H1 (cell line): ENCODE results near the gene DOCK1. TPM values are rescaled to one million over a fixed set of nuclear protein-coding genes. Genes with fewer than 3 reads are reported as not detected.

Experiments
- CTCF ChIA-PET: fragments of 300-600 bp; sonication (Branson Sonifier 250); formaldehyde crosslinking; loops from one replicate; lab custom pipeline; 2021; ENCODE audit not compliant: partially characterized antibody; lab: Charles Lee
- POLR2A ChIA-PET: fragments of 300-600 bp; sonication (Branson Sonifier 250); formaldehyde crosslinking; loops from one replicate; lab custom pipeline; 2021; ENCODE audit warnings: inconsistent platforms; ENCODE audit not compliant: partially characterized antibody; lab: Charles Lee
- DNase-seq, 2 experiments: peaks; one replicate each; pipeline versions ENCODE4 v3.0.0 to v3.0.0-alpha.2; 2010 to 2022; ENCODE audit warnings: low spot score in 2 of 2, low read depth in 1 of 2, mixed read lengths in 1 of 2
- FAIRE-seq: peaks from 2 replicates; lab custom pipeline; 2011; peaks lifted over from hg19 to GRCh38; lab: Jason Lieb, UNC
- H2AFZ ChIP-seq: 2 replicates; pipeline ENCODE4 v1.8.1; 2012; ENCODE audit warnings: low read length, inconsistent platforms
- H2AK5ac ChIP-seq: 2 replicates; pipeline ENCODE4 v1.6.1; 2013; ENCODE audit warnings: low read depth, low read length
- H2BK120ac ChIP-seq: replicated peaks from 2 replicates; pipeline ENCODE3; 2013; ENCODE audit warnings: low read depth, low read length, inconsistent platforms
- H2BK12ac ChIP-seq: 2 replicates; pipeline ENCODE4 v1.6.1; 2013; ENCODE audit warnings: low read depth, low read length
- H2BK15ac ChIP-seq: 2 replicates; pipeline ENCODE4 v1.6.1; 2013; ENCODE audit warnings: low read length
- H2BK20ac ChIP-seq: 2 replicates; pipeline ENCODE4 v1.6.1; 2013; ENCODE audit warnings: low read length
- H2BK5ac ChIP-seq: 2 replicates; pipeline ENCODE4 v1.6.1; 2013; ENCODE audit warnings: low read depth, low read length
- H3K14ac ChIP-seq: 2 replicates; pipeline ENCODE4 v1.6.1; 2013; ENCODE audit warnings: inconsistent platforms; ENCODE audit not compliant: insufficient read length
- H3K18ac ChIP-seq: 2 replicates; pipeline ENCODE4 v1.6.1; 2013; ENCODE audit warnings: low read length; ENCODE audit errors: extremely low read depth
- H3K23ac ChIP-seq: 2 replicates; pipeline ENCODE4 v1.6.1; 2013; ENCODE audit warnings: inconsistent platforms; ENCODE audit not compliant: insufficient read length
- H3K23me2 ChIP-seq: 2 replicates; pipeline ENCODE4 v1.6.1; 2013; ENCODE audit warnings: low read depth, low read length
- H3K27ac ChIP-seq: 2 replicates; pipeline ENCODE4 v1.6.1; 2011; ENCODE audit warnings: low read depth, low read length, inconsistent platforms
- H3K27me3 ChIP-seq, 4 experiments: replicated peaks in 1 of 4; 1 replicate in 1 of 4; 2 replicates in 3 of 4; pipeline versions ENCODE4 v1.6.1 to v1.8.1; 2011 to 2013; ENCODE audit warnings: low read length in 3 of 4, mild to moderate bottlenecking in 3 of 4, inconsistent platforms in 2 of 4, mixed read lengths in 2 of 4, moderate library complexity in 1 of 4; ENCODE audit not compliant: control insufficient read depth in 3 of 4, insufficient read depth in 3 of 4; ENCODE audit errors: extremely low read depth in 1 of 4
- H3K36me3 ChIP-seq, 4 experiments: 2 replicates each; pipeline versions ENCODE4 v1.6.1 to v1.8.1; 2011 to 2013; ENCODE audit warnings: mild to moderate bottlenecking in 4 of 4, low read length in 3 of 4, moderate library complexity in 2 of 4, control low read depth in 1 of 4, inconsistent platforms in 1 of 4; ENCODE audit not compliant: insufficient read depth in 4 of 4, control insufficient read depth in 2 of 4
- H3K4ac ChIP-seq: replicated peaks from 2 replicates; pipeline ENCODE3; 2013; ENCODE audit warnings: low read length, low read depth, mixed read lengths, inconsistent platforms; ENCODE audit not compliant: insufficient read length
- H3K4me1 ChIP-seq, 4 experiments: replicated peaks in 1 of 4; 1 replicate in 1 of 4; 2 replicates in 3 of 4; pipeline versions ENCODE4 v1.6.1 to v1.8.1; 2011 to 2013; ENCODE audit warnings: low read length in 3 of 4, inconsistent platforms in 2 of 4, mixed read lengths in 1 of 4; ENCODE audit not compliant: insufficient read depth in 4 of 4, control insufficient read depth in 3 of 4
- H3K4me2 ChIP-seq, 2 experiments: 2 replicates each; pipeline versions ENCODE4 v1.6.1 to v1.8.1; 2011 to 2013; ENCODE audit warnings: low read depth in 2 of 2, low read length in 2 of 2, control low read depth in 1 of 2, inconsistent platforms in 1 of 2, mild to moderate bottlenecking in 1 of 2; ENCODE audit not compliant: insufficient read depth in 1 of 2
- H3K4me3 ChIP-seq, 4 experiments: fragments of 200-600, 300-600 bp in 1 of 4; sonication (generic), shearing (Covaris generic), sonication (Bioruptor Twin) in 1 of 4; 2 replicates each; pipeline versions ENCODE4 v1.5.1 to v1.8.1; 2011 to 2016; ENCODE audit warnings: low read length in 4 of 4, low read depth in 3 of 4, control low read depth in 2 of 4, inconsistent platforms in 2 of 4, mild to moderate bottlenecking in 2 of 4, mixed read lengths in 1 of 4, moderate library complexity in 1 of 4; ENCODE audit not compliant: insufficient read depth in 2 of 4; ENCODE audit errors: extremely low read depth in 1 of 4
- H3K56ac ChIP-seq: replicated peaks from 2 replicates; pipeline ENCODE3; 2013; ENCODE audit warnings: low read depth, mild to moderate bottlenecking, mixed read lengths, low read length, inconsistent platforms; ENCODE audit not compliant: insufficient read length
- H3K79me1 ChIP-seq: 2 replicates; pipeline ENCODE4 v1.6.1; 2013; ENCODE audit warnings: low read depth, low read length, control low read depth
- H3K79me2 ChIP-seq, 2 experiments: 2 replicates each; pipeline versions ENCODE4 v1.6.1 to v1.8.1; 2012 to 2013; ENCODE audit warnings: low read length in 2 of 2, mild to moderate bottlenecking in 2 of 2, inconsistent platforms in 1 of 2; ENCODE audit not compliant: insufficient read depth in 2 of 2, control insufficient read depth in 1 of 2
- H3K9ac ChIP-seq, 4 experiments: replicated peaks in 1 of 4; 1 replicate in 1 of 4; 2 replicates in 3 of 4; pipeline versions ENCODE4 v1.6.1 to v1.8.1; 2011 to 2013; ENCODE audit warnings: low read depth in 3 of 4, low read length in 3 of 4, control low read depth in 2 of 4, mild to moderate bottlenecking in 2 of 4, moderate library complexity in 2 of 4, inconsistent platforms in 1 of 4; ENCODE audit errors: extremely low read depth in 1 of 4
- H3K9me3 ChIP-seq, 2 experiments: 2 replicates each; pipeline versions ENCODE4 v1.6.1 to v1.8.1; 2012 to 2013; ENCODE audit warnings: mild to moderate bottlenecking in 2 of 2, moderate library complexity in 2 of 2, control low read depth in 1 of 2, inconsistent platforms in 1 of 2, low read depth in 1 of 2, low read length in 1 of 2, mixed read lengths in 1 of 2; ENCODE audit not compliant: insufficient read depth in 2 of 2
- H4K20me1 ChIP-seq, 2 experiments: replicated peaks in 1 of 2; 2 replicates each; pipeline versions ENCODE3 to v1.8.1; 2011 to 2013; ENCODE audit warnings: inconsistent platforms in 2 of 2, low read length in 2 of 2, mild to moderate bottlenecking in 1 of 2; ENCODE audit not compliant: insufficient read depth in 2 of 2, control insufficient read depth in 1 of 2
- H4K5ac ChIP-seq: 2 replicates; pipeline ENCODE4 v1.6.1; 2013; ENCODE audit warnings: low read length, low read depth, mixed read lengths, inconsistent platforms; ENCODE audit not compliant: insufficient read length
- H4K8ac ChIP-seq: 2 replicates; pipeline ENCODE4 v1.8.0; 2013; ENCODE audit warnings: mild to moderate bottlenecking, moderate library complexity, low read length, inconsistent platforms; ENCODE audit not compliant: insufficient read depth; ENCODE audit errors: extremely low read depth
- H4K91ac ChIP-seq: replicated peaks from 2 replicates; pipeline ENCODE3; 2013; ENCODE audit warnings: low read length, mixed read lengths, inconsistent platforms; ENCODE audit not compliant: insufficient read length
- CTBP2 ChIP-seq: IDR thresholded peaks from 2 replicates; pipeline ENCODE4 v1.7.0; 2011; ENCODE audit warnings: borderline replicate concordance, mild to moderate bottlenecking, moderate library complexity, mixed read lengths, low read length; ENCODE audit not compliant: insufficient read depth, insufficient read length
- GTF2F1 ChIP-seq: IDR thresholded peaks from 2 replicates; pipeline ENCODE4 v1.6.1; 2012; ENCODE audit warnings: low read depth, low read length, improper control_type of control experiment, borderline replicate concordance
- KDM4A ChIP-seq: IDR thresholded peaks from one replicate; pipeline ENCODE4 v1.7.1; 2012; ENCODE audit warnings: low read depth, mild to moderate bottlenecking, moderate library complexity, low read length, inconsistent platforms; ENCODE audit not compliant: severe bottlenecking
- MAFK ChIP-seq: IDR thresholded peaks from 2 replicates; pipeline ENCODE4 v1.6.1; 2012; ENCODE audit warnings: low read depth, mild to moderate bottlenecking, improper control_type of control experiment, low read length
- POLR2AphosphoS5 ChIP-seq: IDR thresholded peaks from 2 replicates; pipeline ENCODE4 v1.6.1; 2011; ENCODE audit warnings: low read depth, low read length
- POU5F1 ChIP-seq: IDR thresholded peaks from 2 replicates; pipeline ENCODE4 v1.6.1; 2011; ENCODE audit warnings: low read depth, mild to moderate bottlenecking, low read length, moderate library complexity
- RBBP5 ChIP-seq: IDR thresholded peaks from 2 replicates; pipeline ENCODE4 v1.7.1; 2012; ENCODE audit warnings: low read depth, mild to moderate bottlenecking, inconsistent platforms, low read length, moderate library complexity, borderline replicate concordance
- SIN3A ChIP-seq, 2 experiments: IDR thresholded peaks in 1 of 2; conservative IDR thresholded peaks in 1 of 2; 2 replicates each; pipeline ENCODE4 v1.6.1; 2011 to 2012; ENCODE audit warnings: low read length in 2 of 2, improper control_type of control experiment in 1 of 2, low read depth in 1 of 2, mild to moderate bottlenecking in 1 of 2
- SP1 ChIP-seq: IDR thresholded peaks from 2 replicates; pipeline ENCODE4 v1.6.1; 2011; ENCODE audit warnings: low read depth, low read length
- SP2 ChIP-seq: IDR thresholded peaks from 2 replicates; pipeline ENCODE4 v1.6.1; 2012; ENCODE audit warnings: mild to moderate bottlenecking, low read length, inconsistent platforms
- WGBS, 2 experiments: shearing (Covaris generic) in 1 of 2; methylation state at CpG; one replicate each; pipeline versions ENCODE4 v1.1.6 to v1.1.7; 2013 to 2015; ENCODE audit warnings: low lambda C conversion rate in 2 of 2, mixed read lengths in 2 of 2, inconsistent platforms in 1 of 2, low coverage in 1 of 2, missing lambda C conversion rate in 1 of 2; ENCODE audit not compliant: insufficient replicate concordance in 2 of 2, insufficient coverage in 1 of 2, insufficient read length in 1 of 2; ENCODE audit errors: extremely low coverage in 1 of 2, missing lambda C conversion rate in 1 of 2; 5-methylcytosine and 5-hydroxymethylcytosine counted together
- polyA plus RNA-seq, 7 experiments: library from polyadenylated mRNA; depleted of rRNA in 3 of 7; stranded (reverse) in 5 of 7; unstranded in 2 of 7; fragments of >200 nt in 5 of 7; fragments of 200-250 nt in 2 of 7; gene quantifications; 1 replicate in 5 of 7; 2 replicates in 1 of 7; 4 replicates in 1 of 7; pipeline versions ENCODE4 v1.2.1 to v1.2.3, GENCODE V29; 2011 to 2013; ENCODE audit warnings: missing spikeins in 2 of 7, mixed read lengths in 2 of 7
- total RNA-seq: library from RNA; stranded (reverse); fragmentation: NEBNext Ultra II Directional; extraction: Animal tissue kit (Norgen Biotek cat#: 25700); gene quantifications from 2 replicates; pipeline ENCODE4 v1.2.1, GENCODE V29; 2021
- TF ChIP-seq, protein P1 (sequence below): IDR thresholded peaks from 2 replicates; pipeline ENCODE4 v1.6.1; 2012; ENCODE audit warnings: inconsistent platforms
- TF ChIP-seq, protein P2 (sequence below): IDR thresholded peaks from 2 replicates; pipeline ENCODE4 v1.6.1; 2012; ENCODE audit warnings: low read length, inconsistent platforms

The DOCK1 gene
- total and polyA plus RNA-seq, 2 of the 8 experiments (the other 6 are each of a cell fraction or from before 2014, with no cell fraction given) = 11.6 to 53.0 TPM

DNA sequence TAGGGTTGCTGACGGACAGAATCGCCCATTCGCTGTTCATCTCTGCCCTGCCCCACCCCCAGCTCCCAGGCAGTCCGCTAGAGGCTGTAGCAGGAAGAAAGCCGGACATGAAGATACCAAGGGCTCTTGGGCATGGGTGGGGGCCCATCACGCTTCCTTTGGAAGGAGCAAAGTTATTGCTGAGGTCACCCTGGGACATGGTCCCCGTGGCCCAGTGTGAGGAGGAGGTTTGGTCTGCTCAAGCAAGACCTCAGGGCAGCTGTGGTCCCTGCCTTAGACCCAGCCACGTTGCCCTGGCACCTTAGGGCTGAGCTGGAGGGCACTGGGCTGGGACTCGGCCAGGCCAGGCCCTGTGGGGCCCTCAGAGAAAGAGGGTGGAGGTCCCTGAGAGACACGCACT, 511.8 kb downstream of the DOCK1 start:
- Histone ChIP-seq H3K9ac (no peak overlapping the region), H2AK5ac (no peak overlapping the region), H4K91ac (no peak overlapping the region), H4K8ac (no peak overlapping the region), H3K9me3 (no peaks in the 10 kb centered on the region), H3K36me3 (peaks cover 0 to 3% (median 0%) of the 10 kb centered on the region in 4 experiments; a peak in 1 of 8 replicates), H3K27me3 (no peaks in the 10 kb centered on the region), H3K18ac (no peak overlapping the region), H3K23ac (no peak overlapping the region), H3K56ac (no peak overlapping the region), H2BK15ac (no peak overlapping the region), H3K4ac (no peak overlapping the region), H4K5ac (no peak overlapping the region), H2BK120ac (no peak overlapping the region), H3K27ac (no peak overlapping the region), H3K79me1 (no peaks in the 10 kb centered on the region), H3K4me2 (no peak overlapping the region), H3K14ac (no peak overlapping the region), H2AFZ (no peak overlapping the region), H2BK5ac (no peak overlapping the region; the same call in 1 of the 2 replicates), H4K20me1 (peaks cover 0 to 1% of the 10 kb centered on the region in 2 experiments), H3K4me1 (no peaks in the 10 kb centered on the region), H3K23me2 (no peaks in the 10 kb centered on the region), H2BK20ac (no peak overlapping the region), H2BK12ac (no peak overlapping the region), H3K79me2 (no peaks in the 10 kb centered on the region), H3K4me3 (no peak overlapping the region)
- ChIA-PET CTCF (no interaction called here), POLR2A (no interaction called here)
- FAIRE-seq (no peak), DNase-seq (no peak)
- 77% methylated on average over 10 of the region's 10 CpGs; no CpG with 5 or more reads in 1 of the 2 experiments for WGBS, 2 experiments
- TF ChIP-seq RBBP5 (no peak), GTF2F1 (no peak), MAFK (no peak), SP1 (no peak), CTBP2 (no peak), KDM4A (no peak), SP2 (no peak), POU5F1 (no peak), POLR2AphosphoS5 (no peak), SIN3A (conservative IDR thresholded peaks at IDR 0.05 in 1 of 2, IDR thresholded peaks at IDR 0.05 in 1 of 2; ENCODE audit: low read depth in 1 of 2, low read length in 2 of 2) (no peak)
- TF ChIP-seq, protein P1, sequence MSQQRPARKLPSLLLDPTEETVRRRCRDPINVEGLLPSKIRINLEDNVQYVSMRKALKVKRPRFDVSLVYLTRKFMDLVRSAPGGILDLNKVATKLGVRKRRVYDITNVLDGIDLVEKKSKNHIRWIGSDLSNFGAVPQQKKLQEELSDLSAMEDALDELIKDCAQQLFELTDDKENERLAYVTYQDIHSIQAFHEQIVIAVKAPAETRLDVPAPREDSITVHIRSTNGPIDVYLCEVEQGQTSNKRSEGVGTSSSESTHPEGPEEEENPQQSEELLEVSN = no peak
- TF ChIP-seq, protein P2, sequence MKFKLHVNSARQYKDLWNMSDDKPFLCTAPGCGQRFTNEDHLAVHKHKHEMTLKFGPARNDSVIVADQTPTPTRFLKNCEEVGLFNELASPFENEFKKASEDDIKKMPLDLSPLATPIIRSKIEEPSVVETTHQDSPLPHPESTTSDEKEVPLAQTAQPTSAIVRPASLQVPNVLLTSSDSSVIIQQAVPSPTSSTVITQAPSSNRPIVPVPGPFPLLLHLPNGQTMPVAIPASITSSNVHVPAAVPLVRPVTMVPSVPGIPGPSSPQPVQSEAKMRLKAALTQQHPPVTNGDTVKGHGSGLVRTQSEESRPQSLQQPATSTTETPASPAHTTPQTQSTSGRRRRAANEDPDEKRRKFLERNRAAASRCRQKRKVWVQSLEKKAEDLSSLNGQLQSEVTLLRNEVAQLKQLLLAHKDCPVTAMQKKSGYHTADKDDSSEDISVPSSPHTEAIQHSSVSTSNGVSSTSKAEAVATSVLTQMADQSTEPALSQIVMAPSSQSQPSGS = no peak
